NCI-H128 (cell line): ENCODE measurements around the gene LNP1.
"Not testable (repeated sequence)": the region's sequence is repeated elsewhere in the genome, so short reads cannot be mapped to it uniquely, and the experiment has no call there.

Experiments
- DNase-seq: peaks from one replicate; lab custom pipeline; 2025; ENCODE audit not compliant: unreplicated experiment; lab: John Stamatoyannopoulos, UW

The LNP1 gene

GRCh38 chr3:100400780-100401673, at the start of gene LNP1, which contains the start of gene TOMM70:
TSS of gene LNP1 (plus strand) at chr3:100401539. CDS start at chr3:100429730, 28,191 bp downstream.
TSS of gene TOMM70 (minus strand) at chr3:100401089. CDS start at chr3:100400949, 140 bp downstream.
- DNase-seq = peak; percentile 96

GRCh38 chr3:100351770-100352169, 49.6 kb upstream of the LNP1 start:
- DNase-seq = not testable (repeated sequence)

- DNase-seq = no peak
Measured at GRCh38 chr3:100352296-100353231, 48.8 kb upstream of the LNP1 start.

- no peak for DNase-seq
Measured at GRCh38 chr3:100354850-100355249, 46.5 kb upstream of the LNP1 start.

- no peak for DNase-seq
Measured at GRCh38 chr3:100358413-100358812, 42.9 kb upstream of the LNP1 start.

- no peak for DNase-seq
Measured at GRCh38 chr3:100359035-100359434, 42.3 kb upstream of the LNP1 start.

GRCh38 chr3:100360757-100361496, 40.4 kb upstream of the LNP1 start:
- no peak for DNase-seq

- no peak for DNase-seq
Measured at GRCh38 chr3:100361897-100362296, 39.4 kb upstream of the LNP1 start.

- DNase-seq = no peak
Measured at GRCh38 chr3:100364421-100364820, 36.9 kb upstream of the LNP1 start.

GRCh38 chr3:100366424-100366823, 34.9 kb upstream of the LNP1 start:
- no peak for DNase-seq

GRCh38 chr3:100368441-100368840, 32.9 kb upstream of the LNP1 start:
- DNase-seq = no peak

- no peak for DNase-seq
Measured at GRCh38 chr3:100370756-100371155, 30.6 kb upstream of the LNP1 start.

GRCh38 chr3:100374521-100374920, 26.8 kb upstream of the LNP1 start:
- DNase-seq = no peak

- no peak for DNase-seq
Measured at GRCh38 chr3:100376301-100376700, 25.0 kb upstream of the LNP1 start.

- DNase-seq = no peak
Measured at GRCh38 chr3:100384733-100385525, 16.4 kb upstream of the LNP1 start.

- DNase-seq = no peak
Measured at GRCh38 chr3:100386437-100387074, 14.8 kb upstream of the LNP1 start.

GRCh38 chr3:100389025-100389424, 12.3 kb upstream of the LNP1 start:
- DNase-seq = no peak

GRCh38 chr3:100395679-100396431, 5.5 kb upstream of the LNP1 start:
- DNase-seq = no peak

- DNase-seq = no peak
Measured at GRCh38 chr3:100396967-100397366, 4.4 kb upstream of the LNP1 start.
